IPS-NIHi11 (cell line): ENCODE measurements around the gene RPRD1B.
A peak's percentile ranks its signal among the peaks of the same experiment; 100 is the strongest.

ENCODE experiments used
- DNase-seq: peaks from one replicate; pipeline ENCODE4 v3.0.0; 2012; ENCODE audit warnings: mixed read lengths, low spot score

Gene RPRD1B

GRCh38 chr20:38036366-38036765, 2.8 kb downstream of the RPRD1B start:
- no peak for DNase-seq

DNA sequence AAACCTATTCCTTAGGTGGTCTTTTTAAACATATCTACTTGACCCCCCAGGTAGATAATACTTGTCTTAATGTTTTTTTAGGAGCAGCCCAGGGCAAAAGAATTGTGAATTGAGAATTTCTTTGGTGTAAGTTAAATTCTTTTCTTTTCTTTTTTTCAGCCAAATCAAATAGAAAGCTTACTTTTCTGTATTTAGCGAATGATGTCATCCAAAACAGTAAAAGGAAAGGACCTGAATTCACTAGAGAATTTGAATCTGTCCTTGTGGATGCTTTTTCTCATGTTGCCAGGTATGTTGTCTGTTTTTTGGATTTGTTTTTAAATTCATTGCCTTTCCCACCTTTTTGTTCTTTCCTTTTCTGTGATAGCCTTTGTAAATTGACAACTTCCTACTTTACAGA, 6.7 kb downstream of the RPRD1B start:
- no peak for DNase-seq

DNA sequence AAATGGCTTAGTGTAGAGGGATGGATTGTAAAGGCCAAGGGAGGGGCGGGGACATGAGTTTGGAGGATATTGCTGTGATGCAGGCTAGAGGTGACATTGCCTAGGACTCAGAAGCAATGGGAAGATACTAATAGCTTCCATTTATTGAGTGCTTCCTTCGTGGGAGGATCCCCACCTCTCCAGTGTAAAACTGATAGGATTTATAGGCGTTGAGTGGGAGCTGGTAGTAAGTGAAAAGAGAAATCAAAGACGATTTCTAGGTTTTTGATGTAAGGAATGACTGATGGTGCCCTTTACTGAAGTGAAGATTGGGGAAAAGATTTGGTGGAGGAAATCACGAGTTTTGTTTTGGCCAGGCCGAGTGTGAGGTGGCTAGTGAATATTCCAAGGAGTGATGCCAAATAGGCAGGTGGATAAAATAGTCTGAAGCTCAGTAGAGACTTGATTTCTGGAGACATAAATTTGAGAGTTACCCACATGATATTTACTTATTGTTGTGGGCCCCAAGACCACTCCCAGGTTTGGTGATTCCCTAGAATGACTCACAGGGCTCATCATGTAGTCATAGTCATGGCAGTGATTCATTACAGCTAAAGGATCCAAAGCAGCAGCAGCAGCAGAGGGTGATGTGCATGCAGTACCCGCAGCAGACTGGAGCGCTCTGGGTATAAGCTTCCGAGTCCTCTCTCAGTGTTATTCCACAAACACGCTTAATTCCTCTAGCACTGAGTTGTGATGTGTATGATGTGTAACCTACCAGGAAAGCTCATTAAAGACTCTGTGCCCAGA, 10.2 kb downstream of the RPRD1B start:
- DNase-seq = no peak

DNA sequence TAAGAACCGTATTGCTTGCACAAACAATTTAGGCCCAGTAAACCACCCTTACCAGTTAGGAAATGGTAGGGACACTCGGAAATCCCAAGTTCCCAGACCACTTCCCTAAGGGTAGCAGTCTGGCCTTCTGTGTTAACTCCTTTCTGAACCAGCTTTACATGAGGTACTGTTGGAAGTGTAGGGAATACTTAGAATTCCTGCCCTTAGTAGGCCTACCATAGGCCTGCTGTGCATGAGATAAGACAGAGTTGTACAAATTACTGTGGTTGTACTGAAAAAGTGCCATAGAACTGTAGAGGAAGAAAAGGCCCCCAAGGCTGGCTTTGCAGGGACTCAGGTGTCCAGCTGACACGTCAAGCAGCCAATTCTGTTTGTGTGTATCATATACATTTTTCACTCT, 11.1 kb downstream of the RPRD1B start:
- DNase-seq = no peak

- DNase-seq = peak; percentile 23
Observed at GRCh38 chr20:38046572-38046971, 13.0 kb downstream of the RPRD1B start.

DNA sequence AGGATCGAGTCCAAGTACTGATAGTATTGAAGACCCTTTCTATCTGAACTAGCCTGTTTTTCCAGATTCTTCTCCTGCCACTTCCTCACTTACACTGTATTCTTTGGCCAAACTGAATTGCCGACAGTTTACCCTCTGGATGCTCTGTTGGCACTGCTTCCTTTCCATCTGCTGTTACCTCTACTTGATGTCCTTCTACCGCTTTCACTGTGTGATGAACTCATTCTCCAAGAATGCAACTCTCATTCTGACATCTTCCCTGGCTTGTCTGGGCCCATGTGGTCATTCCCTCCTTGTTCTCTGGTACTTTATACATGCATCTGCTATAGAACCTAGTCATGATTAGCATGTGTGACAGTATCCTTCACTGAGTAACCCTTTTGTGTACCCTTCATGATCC, 16.3 kb downstream of the RPRD1B start:
- DNase-seq = no peak

DNA sequence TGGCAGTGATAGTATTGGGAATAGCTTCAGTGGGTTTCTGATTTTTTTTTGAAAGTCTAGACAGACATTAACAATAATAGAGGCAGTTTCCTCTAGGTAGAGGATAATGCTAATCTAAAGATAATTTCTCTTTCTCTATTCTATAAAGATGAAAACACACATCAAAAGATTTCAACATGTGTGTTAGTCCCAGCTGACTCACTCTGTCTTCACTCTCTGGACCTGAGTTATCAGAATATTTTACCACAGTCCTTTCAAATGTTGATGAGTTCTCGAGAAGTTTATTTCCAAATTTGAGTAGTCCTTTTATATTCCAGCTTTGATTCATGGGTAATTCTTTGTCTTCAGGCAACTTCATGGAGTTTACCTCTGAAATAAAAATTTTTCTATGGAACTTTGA, 17.1 kb downstream of the RPRD1B start:
- no peak for DNase-seq

- DNase-seq = no peak
Observed at GRCh38 chr20:38052870-38053269, 19.3 kb downstream of the RPRD1B start.

DNA sequence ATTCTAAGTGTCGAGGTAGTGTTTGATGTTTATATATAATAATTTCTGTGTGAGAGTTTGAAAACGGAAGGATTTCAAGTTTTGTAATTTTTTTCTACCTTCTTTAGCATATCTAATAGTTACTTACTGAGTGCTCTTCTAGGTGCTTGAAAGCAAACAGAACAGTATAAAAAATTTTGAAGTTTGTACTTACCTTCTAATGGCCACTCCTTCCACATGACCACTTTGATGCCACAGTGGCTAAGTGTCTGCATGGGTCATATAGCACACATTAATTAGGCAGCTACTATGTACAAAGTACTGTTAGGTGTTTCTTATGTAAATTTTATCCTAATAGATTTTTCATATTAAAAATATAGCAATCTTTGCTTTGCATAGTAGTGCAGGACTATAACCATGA, 21.1 kb downstream of the RPRD1B start:
- no peak for DNase-seq

DNA sequence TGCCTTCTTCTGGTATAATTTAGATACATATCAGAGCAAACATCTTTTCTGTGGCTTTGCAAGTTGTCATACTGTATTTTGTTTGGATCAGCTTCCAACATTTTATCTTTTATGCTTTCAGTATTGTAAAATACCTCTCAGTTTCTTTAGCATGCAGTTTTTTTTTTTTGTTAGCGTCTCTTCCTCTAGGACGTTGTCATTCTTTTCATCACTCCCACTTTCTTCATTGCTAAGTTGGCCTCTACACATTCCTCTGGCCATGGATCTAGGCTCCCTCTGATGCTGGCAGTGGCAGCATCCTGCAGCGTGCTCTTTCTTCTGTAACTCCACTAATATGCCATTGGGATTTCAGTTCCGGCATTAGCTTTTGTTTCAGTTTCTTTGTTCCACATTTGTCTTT, 21.7 kb downstream of the RPRD1B start:
- no peak for DNase-seq

DNA sequence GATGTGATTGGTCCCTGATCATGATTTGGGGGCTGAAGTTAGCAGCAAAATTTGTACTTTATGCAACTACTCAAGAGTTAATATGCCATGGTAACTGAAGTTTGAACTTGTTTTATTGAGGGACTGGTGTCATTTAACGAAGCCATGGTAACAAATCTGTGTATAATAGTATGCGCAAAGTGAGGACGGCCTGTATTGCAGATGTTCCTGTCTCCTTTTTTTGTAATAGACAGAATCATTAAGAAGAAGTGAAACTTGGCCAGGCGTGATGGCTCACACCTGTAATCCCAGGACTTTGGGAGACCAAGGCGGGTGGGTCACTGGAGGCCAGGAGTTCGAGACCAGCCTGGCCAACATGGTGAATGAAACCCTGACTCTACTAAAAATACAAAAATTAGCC, 22.3 kb downstream of the RPRD1B start:
- DNase-seq = no peak

DNA sequence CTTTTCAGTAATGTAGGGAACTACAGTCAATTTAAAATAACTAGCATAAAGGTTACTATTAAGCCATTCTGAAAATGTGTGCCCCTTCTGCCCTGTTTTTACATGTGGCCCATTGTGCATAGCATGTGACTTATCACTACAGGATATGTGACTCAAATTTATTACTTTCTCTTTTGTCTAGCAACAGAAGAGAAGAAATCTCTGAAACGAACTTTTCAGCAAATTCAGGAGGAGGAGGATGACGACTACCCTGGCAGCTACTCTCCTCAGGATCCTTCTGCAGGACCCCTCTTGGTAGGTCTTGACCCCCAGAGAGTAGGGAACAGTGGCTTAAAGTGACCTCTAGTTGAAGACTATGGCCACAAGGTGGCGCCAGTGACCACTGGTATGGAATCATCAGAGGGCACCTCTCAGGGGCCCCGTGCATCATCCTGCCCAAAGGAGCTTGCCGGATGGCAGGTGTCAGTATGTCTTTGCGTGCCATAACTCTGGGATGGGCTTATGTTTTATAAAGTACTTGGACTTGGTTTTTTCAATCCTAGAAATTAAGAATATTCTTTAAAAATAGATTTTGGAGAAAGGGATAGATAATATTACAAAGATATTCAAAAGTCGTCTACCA, 23.9 kb downstream of the RPRD1B start:
- peak; percentile 89 for DNase-seq

DNA sequence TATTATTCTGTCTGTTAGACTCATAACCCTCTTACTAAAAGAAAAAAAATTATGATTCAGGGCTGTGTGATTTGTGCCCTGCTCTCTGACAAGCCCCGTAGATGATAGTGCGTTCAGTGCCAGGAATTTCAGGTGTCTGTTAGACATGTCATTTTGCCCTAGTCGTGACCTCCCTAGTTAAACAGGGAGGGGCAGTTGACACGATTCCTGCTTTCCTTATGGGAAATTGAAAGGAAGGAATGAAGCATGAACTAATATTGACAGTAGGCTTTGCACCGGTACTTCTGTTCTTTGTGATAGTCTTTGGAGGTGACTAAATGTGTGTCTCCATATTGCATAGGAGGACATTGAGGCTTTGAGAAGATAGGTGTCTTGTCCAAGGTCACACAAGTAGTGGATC, 26.3 kb downstream of the RPRD1B start:
- no peak for DNase-seq

DNA sequence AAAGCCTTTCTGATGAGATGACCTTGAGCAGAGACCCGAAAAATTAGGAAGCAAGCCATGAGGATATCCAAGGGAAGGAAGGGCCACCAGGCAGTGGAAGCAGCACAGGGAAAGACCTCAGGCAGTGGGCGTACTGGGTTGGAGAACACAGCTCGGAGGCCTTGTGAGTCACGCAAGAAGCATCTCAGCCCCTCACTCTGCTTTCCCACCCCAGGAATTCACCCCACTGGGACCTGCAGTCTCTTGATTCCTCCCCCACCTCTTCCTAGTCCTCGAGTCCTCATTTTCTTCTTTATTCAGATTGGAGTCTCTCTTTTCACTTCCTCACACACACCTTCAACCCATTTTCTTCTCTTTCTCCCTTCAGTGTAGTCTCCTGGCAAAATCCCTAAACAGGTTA, 27.0 kb downstream of the RPRD1B start:
- no peak for DNase-seq

GRCh38 chr20:38061109-38061508, 27.6 kb downstream of the RPRD1B start:
- DNase-seq = no peak

GRCh38 chr20:38062890-38063289, 29.3 kb downstream of the RPRD1B start:
- DNase-seq = no peak

- no peak for DNase-seq
Observed at GRCh38 chr20:38063911-38064530, 30.5 kb downstream of the RPRD1B start.

GRCh38 chr20:38065764-38066375, 32.3 kb downstream of the RPRD1B start:
- no peak for DNase-seq

DNA sequence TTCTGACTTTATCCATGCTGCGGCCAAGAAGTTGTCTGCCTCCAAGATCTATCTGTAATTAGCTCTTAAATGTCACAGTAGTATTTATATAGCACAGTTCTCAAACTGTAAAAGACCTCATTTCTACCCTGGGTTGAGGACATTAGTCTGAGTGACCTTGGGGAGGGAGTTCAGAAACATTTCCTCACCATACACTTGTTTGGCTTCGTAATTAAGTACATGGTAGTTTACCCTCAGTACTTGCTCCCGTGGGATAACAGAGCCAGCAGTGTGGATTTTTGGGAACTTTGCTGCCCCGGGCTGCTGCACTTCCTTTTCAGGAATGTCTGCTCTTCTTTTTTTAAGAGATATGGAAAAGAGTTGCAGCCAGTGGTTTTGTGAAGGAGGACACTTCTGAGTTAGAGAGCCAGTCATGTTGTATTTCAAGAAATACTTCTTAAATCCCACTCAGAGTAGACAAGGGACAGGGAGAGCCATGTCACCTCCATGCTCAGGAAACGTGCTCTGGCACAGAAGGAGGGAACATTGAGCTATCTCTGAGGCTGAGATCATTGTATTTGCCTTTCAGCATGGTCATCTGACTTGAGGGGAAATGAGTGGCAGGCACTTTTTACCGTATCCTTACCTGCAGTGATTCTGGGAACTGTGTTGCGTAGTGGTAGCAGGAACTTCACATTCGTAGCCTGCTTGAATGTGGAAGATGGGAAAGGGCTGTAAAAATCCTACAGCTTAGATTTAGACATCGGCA, 33.6 kb downstream of the RPRD1B start:
- no peak for DNase-seq

DNA sequence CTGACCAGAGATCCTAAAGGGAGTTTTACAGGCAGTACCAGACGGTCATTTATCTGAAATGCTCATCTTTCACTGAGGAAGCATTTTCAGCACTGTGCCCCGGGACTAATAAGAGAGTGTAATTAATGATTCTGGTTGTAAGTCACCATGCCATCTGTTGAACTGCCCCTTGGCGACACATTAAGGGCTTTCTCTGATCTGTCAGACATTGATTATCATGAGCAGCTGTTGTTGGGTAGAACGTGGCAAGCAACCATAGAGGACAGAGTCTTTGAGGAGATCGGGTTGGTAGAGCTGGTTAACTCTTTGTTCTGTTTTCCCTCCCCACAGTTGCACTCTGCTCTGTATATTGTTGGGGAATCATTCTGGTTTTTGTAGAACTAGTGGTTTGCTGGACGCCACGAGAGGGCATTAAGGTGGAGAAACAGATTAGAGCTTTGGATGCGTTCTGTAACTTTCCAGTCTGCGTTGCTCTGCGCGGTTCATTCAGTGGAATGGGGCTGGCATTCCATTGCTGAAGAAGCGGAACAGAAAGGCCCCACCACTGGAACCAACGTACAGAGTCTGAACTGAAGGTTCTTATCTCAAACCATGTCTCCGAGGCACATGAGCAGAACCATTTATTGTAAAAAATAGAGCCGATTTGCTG, 34.3 kb downstream of the RPRD1B start:
- DNase-seq = no peak

DNA sequence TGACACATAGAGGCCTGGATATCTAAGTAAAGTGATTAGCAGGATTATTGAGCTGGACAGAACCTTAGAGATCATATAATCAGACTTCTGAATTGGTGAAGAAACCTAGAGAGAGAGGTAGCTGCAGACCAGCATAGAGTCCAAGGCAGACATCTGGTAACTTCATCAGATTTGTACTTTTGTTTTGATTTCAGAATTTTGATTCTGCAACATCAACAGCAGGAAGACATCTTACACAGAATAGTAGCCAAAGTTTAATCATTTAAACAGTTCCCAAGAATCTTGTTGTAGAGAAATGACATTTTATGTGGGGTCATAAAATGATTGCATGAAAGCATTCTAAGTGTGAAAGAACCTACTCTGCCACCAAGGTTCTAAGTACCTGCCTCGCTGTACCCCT, 39.4 kb downstream of the RPRD1B start:
- no peak for DNase-seq
